ENCODE measurements around the gene KIAA1549.

- TF ChIP-seq EHMT2 (IDR thresholded peaks at IDR 0.05; ENCODE audit: low read depth) (no peak), ELK1 (IDR thresholded peaks at IDR 0.05; ENCODE audit: low read depth, low read length) (no peak), ZFP36 (IDR thresholded peaks at IDR 0.05; ENCODE audit: borderline replicate concordance, partially characterized antibody) (no peak), CTCF (IDR thresholded peaks at IDR 0.05) (no peak), JUNB (IDR thresholded peaks at IDR 0.05) (no peak), CBX8 (IDR thresholded peaks at IDR 0.05) (no peak), KDM1A (IDR thresholded peaks at IDR 0.05; ENCODE audit: low read depth) (no peak), PBX3 (IDR thresholded peaks at IDR 0.05) (no peak), CEBPB (IDR thresholded peaks at IDR 0.05) (no peak), EP300 (IDR thresholded peaks at IDR 0.05) (no peak)
- TF ChIP-seq, protein P1, sequence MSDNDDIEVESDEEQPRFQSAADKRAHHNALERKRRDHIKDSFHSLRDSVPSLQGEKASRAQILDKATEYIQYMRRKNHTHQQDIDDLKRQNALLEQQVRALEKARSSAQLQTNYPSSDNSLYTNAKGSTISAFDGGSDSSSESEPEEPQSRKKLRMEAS (IDR thresholded peaks at IDR 0.05): no peak
- TF ChIP-seq, protein P2, sequence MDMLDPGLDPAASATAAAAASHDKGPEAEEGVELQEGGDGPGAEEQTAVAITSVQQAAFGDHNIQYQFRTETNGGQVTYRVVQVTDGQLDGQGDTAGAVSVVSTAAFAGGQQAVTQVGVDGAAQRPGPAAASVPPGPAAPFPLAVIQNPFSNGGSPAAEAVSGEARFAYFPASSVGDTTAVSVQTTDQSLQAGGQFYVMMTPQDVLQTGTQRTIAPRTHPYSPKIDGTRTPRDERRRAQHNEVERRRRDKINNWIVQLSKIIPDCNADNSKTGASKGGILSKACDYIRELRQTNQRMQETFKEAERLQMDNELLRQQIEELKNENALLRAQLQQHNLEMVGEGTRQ (IDR thresholded peaks at IDR 0.05): no peak
- TF ChIP-seq, protein P3, sequence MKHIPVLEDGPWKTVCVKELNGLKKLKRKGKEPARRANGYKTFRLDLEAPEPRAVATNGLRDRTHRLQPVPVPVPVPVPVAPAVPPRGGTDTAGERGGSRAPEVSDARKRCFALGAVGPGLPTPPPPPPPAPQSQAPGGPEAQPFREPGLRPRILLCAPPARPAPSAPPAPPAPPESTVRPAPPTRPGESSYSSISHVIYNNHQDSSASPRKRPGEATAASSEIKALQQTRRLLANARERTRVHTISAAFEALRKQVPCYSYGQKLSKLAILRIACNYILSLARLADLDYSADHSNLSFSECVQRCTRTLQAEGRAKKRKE (CRISPR knock-in tag; IDR thresholded peaks at IDR 0.05; ENCODE audit: low read depth): no peak
Measured at GRCh38 chr7:138835087-138835486, 146.1 kb downstream of the KIAA1549 start.
